ENCODE data around the gene FAM83E. TPM values are rescaled to one million over a fixed set of nuclear protein-coding genes. Genes with fewer than 3 reads are reported as not detected.

FAM83E gene
- total and polyA plus RNA-seq, 2 experiments from 2014 or later, result 1.0 to 2.3 TPM

- TF ChIP-seq ZNF462 (CRISPR knock-in tag; IDR thresholded peaks at IDR 0.05), result no peak
Observed at GRCh38 chr19:48609571-48610108, 5.2 kb downstream of the FAM83E start (continued).

GRCh38 chr19:48608798-48609263 lies 6.0 kb downstream of the FAM83E start:
- Histone ChIP-seq H3K27me3 (ENCODE audit: insufficient read depth) (no peaks in the 10 kb centered on the region), H3K79me2 (replicated peaks; ENCODE audit: insufficient read depth) (no peaks in the 10 kb centered on the region), H3K4me3 (no peak overlapping the region), H3F3A (replicated peaks; ENCODE audit: low read depth) (peaks cover 5% of the 10 kb centered on the region; the same call in 1 of the 2 replicates), H3K36me3 (ENCODE audit: insufficient read depth) (no peaks in the 10 kb centered on the region), H3K27ac (ENCODE audit: low read depth) (no peak overlapping the region), H3K4me2 (no peak overlapping the region), H2AFZ (0 out of 2 replicates have a peak overlapping the region, but pooled peaks have one; percentile 76), H4K20me1 (replicated peaks; ENCODE audit: insufficient read depth) (no peaks in the 10 kb centered on the region), H3K4me1 (ENCODE audit: insufficient read depth) (peaks cover 4% of the 10 kb centered on the region; the same call in 1 of the 2 replicates), H3K9me2 (ENCODE audit: insufficient read depth) (no peaks in the 10 kb centered on the region)
- Mint-ChIP-seq H3K9me3 (no peaks in the 10 kb centered on the region; the same call in 2 of the 3 replicates), H3K4me1 (peaks cover 7% of the 10 kb centered on the region), H3K27ac (peak overlapping the region; percentile 84; the same call in 1 of the 2 replicates), H3K36me3 (ENCODE audit: low read depth) (peaks cover 8% of the 10 kb centered on the region), H3K4me3 (peak overlapping the region; percentile 23; the same call in 1 of the 3 replicates), H3K27me3 (ENCODE audit: insufficient read depth, low read depth, poor library complexity) (peaks cover 17% of the 10 kb centered on the region)
- TF ChIP-seq CTCF (conservative IDR thresholded peaks at IDR 0.05; ENCODE audit: low read depth in 2 of 2), result peak; percentile 64 to 89
- no peak for TF ChIP-seq CREB1 (CRISPR knock-in tag; IDR thresholded peaks at IDR 0.05; ENCODE audit: low read depth)
- peak; percentile 82 for DNase-seq (ENCODE audit: low spot score)
- peak; percentile 79 for ATAC-seq
